ENCODE data around the gene NHS.

Gene NHS

GRCh38 chrX:17595456-17596035 is 220.5 kb downstream of the NHS start:
- DNase-seq: no peak

GRCh38 chrX:17596061-17596460 is 221.1 kb downstream of the NHS start:
- DNase-seq: no peak

- no peak for DNase-seq
Measured at GRCh38 chrX:17596546-17597205, 221.7 kb downstream of the NHS start.

GRCh38 chrX:17597327-17597726 is 222.3 kb downstream of the NHS start:
- no peak for DNase-seq

- peak; percentile 70 for DNase-seq
Measured at GRCh38 chrX:17597836-17598439, 222.9 kb downstream of the NHS start.

- no peak for DNase-seq
Measured at GRCh38 chrX:17601441-17602200, 226.6 kb downstream of the NHS start.

GRCh38 chrX:17602245-17602644 is 227.2 kb downstream of the NHS start:
- no peak for DNase-seq

GRCh38 chrX:17603196-17603595 is 228.2 kb downstream of the NHS start:
- no peak for DNase-seq

GRCh38 chrX:17605676-17606075 is 230.7 kb downstream of the NHS start:
- DNase-seq: no peak

- no peak for DNase-seq
Measured at GRCh38 chrX:17606231-17606630, 231.2 kb downstream of the NHS start.

- DNase-seq: peak; percentile 92
Measured at GRCh38 chrX:17608888-17609287, 233.9 kb downstream of the NHS start.

- DNase-seq: no peak
Measured at GRCh38 chrX:17610788-17611187, 235.8 kb downstream of the NHS start.

- DNase-seq: peak; percentile 88
Measured at GRCh38 chrX:17613979-17614588, 239.1 kb downstream of the NHS start.

GRCh38 chrX:17616936-17617335 is 241.9 kb downstream of the NHS start:
- peak; percentile 33 for DNase-seq

- DNase-seq: no peak
Measured at GRCh38 chrX:17617806-17618205, 242.8 kb downstream of the NHS start.

- no peak for DNase-seq
Measured at GRCh38 chrX:17621566-17622270, 246.7 kb downstream of the NHS start.

GRCh38 chrX:17622331-17622730 is 247.3 kb downstream of the NHS start:
- DNase-seq: no peak

GRCh38 chrX:17623750-17624149 is 248.8 kb downstream of the NHS start:
- DNase-seq: no peak

- no peak for DNase-seq
Measured at GRCh38 chrX:17627026-17627425, 252.0 kb downstream of the NHS start.

GRCh38 chrX:17628976-17629375 is 254.0 kb downstream of the NHS start:
- DNase-seq: no peak

GRCh38 chrX:17629519-17629918 is 254.5 kb downstream of the NHS start:
- DNase-seq: no peak

GRCh38 chrX:17631647-17632046 is 256.6 kb downstream of the NHS start:
- DNase-seq: no peak

- no peak for DNase-seq
Measured at GRCh38 chrX:17632942-17633341, 257.9 kb downstream of the NHS start.

Measured in NCI-H510A treated with DMSO at 0.1 percent for 48 hours (cell line).